Measurements from ENCODE around the gene ADAMTS8.

The ADAMTS8 gene

DNA sequence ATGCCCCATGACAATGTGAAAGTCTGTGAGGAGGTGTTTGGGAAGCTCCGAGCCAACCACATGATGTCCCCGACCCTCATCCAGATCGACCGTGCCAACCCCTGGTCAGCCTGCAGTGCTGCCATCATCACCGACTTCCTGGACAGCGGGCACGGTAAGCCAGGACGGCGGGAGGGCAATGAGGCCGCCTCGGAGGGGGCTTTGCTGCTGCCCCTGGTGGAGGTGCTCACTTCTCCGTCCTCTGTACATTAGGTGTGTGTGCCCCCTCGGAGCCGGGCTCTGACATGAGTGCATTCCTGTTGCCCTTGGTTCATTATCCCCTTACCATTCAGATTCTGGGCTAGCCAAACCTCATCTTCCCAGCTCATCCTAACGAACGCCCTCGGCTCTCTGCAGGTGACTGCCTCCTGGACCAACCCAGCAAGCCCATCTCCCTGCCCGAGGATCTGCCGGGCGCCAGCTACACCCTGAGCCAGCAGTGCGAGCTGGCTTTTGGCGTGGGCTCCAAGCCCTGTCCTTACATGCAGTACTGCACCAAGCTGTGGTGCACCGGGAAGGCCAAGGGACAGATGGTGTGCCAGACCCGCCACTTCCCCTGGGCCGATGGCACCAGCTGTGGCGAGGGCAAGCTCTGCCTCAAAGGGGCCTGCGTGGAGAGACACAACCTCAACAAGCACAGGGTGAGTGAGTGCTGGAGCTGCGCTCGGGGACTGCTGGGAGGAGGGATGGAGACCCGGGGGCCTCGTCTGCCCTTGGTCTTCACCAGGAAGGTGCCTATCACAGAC is 33.9 kb upstream of the ADAMTS8 start:
- no peak for DNase-seq (ENCODE audit: low read depth)

DNA sequence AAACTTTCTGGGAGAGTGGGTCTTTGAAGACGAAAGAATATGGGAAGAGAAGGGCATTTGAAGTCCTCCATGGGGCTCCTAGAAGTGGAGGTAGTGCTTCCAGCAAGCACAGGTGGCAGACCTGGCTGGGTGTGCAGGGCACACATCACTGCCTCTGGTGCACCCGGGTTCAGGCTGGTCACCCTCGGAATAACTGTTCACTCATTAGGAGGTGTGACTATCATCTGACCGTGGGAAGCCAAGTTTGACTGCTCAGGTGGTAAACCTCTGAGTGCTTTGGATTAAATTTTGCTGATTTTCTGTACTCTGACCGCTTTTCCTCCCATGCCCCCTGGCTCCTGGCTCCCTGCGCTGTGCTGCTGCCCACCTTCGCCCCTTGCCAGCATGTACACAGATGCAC is 31.1 kb upstream of the ADAMTS8 start:
- no peak for DNase-seq (ENCODE audit: low read depth)

DNA sequence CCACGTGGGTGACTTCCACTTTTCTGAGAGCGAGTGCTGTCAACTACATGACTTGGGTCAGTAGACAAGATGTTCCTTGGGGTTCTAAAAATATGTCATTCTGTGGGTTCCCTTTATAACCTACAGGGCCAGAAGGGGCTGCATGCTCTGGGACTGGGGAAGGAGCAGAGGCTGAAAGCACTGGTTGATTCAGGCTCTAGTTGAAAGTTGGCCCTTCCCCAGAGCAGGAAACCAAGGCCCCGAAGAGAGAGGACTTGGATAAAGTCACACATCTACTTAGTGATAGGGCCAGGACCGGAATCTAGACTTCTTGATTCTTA is 30.0 kb upstream of the ADAMTS8 start:
- DNase-seq (ENCODE audit: low read depth) = no peak

DNA sequence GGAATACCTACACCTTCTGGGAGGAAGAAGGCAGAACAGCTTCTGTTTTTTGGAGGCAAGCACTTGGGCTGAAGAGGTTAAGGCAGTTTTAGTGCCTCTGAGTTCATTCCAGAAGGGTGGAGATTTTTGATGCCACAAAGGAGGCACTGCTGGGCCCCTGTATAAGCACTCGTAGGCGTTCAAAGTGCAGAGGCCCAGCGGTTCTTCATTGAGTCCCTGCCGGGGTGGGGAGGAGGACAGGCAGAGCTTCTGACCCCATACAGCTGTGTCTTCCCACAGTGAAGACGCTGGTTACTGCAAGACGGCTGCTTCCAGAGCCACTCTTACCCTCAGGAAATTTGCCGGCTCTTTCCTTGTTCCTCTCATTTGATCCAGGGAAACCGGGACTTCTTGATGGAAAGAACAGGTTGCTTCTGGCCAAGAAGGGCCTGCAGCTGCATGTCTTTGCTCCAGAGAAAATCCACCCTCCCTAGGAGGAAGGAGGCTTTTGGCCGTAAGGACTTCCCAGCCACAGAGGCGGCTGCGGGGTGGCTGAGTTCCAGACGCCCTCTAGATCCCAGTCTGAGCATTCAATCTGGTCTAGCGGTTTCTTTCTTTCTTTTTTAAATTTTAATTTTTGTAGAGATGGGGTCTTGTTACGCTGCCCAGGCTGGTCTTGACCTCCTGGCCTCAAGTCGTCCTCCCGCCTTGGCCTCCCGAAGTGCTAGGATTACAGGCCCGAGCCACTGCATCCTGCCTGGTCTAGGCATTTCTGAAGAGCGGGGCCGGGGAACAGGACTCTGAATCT is 29.4 kb upstream of the ADAMTS8 start:
- DNase-seq (ENCODE audit: low read depth) = no peak

DNA sequence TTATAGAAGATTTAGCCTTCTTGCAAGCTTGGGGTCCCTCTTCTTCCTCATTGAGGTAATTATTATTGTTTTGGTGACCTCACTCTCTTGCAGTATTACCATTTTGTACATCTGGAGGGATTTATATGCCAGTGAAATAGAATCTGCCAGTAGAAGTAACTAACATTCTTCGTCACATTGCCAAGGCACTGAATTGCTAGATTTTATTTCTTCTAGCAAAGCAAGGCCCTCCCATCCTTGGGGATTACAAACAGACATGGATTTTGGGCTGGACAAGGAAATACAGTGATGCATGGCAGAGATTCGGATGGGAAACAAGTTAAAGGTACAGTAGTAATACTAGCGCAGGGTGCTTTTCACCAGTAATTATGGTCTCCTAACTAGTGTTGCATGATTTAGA is 27.9 kb upstream of the ADAMTS8 start:
- DNase-seq (ENCODE audit: low read depth) = no peak

DNA sequence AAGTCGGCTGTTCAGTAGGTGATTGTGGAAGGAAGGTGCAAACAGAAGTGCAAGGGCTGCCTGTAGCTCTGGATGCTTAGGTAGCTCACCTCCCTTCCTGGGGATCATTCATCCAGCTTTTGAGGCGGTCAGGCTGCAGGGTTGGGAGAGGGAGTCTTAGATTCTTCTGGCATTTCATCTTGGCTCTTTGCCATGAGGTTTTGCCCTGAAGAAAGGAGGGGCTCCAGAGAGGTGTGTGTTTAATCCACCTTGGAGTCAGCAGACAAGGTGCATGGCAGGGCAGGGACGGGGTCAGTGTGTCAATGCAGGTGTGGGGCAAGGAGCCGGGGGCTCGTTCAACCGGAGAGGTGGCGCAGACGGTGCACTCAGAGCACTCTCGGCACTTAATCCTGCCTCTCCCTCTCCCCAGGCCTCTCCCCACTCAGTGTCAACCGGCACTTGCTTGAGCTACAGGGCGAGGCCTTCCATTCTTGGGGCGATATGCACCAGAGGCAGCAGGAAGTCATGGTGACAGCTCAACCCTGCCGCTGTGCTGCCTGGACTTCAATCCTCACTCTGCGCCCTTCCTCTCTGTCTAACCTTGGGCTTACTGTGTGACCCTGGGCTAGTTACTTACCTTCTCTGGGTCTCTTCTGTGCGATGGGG is 27.2 kb upstream of the ADAMTS8 start:
- DNase-seq (ENCODE audit: low read depth) = no peak

DNA sequence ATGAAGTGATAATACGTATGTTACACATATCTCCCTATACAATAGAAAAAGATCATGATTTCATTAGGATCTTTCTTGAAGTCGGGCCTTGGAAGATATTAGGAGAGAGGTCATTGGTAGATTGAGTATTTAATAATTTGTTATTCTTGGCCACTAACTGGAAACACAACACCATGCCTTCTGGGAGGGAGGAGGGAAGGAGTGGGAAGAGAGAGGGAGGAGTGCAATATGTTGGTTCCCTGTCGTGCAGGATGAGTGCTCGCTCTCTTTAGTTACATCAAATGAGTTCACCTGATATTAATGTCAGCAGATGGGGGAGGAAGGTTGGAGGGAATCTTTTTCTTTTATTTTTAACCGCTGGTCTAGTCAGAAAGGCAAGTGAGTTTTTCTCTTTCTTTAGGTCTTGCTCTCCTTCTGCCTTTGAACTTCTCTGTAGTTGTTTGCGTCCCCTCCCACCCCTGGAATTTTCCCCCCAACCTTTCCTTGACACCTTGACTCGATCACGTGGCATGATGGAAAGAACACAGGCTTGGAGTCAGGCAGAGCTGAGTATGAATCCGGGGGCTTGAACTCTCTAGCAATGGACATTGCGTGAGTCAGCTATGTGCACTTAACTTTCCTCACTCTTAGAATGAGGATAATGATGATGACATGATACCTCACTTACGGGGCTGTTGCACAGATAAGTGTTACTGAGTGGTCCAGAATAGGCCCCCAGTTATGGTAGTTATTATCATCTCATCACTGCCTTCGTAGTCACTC is 26.3 kb upstream of the ADAMTS8 start:
- no peak for DNase-seq (ENCODE audit: low read depth)

DNA sequence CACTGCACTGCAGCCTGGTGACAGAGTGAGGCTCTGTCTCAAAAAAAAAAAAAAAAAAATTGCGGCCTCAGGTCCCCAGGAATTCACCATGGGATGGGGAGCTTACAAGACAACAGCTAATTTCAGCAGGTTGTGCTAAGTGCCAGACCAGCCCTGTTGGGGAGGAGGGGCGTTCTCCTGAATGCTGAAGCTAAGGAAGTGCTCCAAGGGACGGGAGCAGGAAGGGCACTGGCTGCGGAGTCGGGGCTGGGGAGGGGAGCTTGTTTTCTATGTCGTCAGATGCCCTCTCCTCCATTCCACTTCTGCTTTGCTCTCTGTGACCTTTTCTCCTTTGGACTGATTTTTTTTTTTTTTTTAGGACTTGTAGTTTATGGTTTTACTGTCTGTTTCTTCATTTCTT is 24.5 kb upstream of the ADAMTS8 start:
- DNase-seq (ENCODE audit: low read depth) = no peak

DNA sequence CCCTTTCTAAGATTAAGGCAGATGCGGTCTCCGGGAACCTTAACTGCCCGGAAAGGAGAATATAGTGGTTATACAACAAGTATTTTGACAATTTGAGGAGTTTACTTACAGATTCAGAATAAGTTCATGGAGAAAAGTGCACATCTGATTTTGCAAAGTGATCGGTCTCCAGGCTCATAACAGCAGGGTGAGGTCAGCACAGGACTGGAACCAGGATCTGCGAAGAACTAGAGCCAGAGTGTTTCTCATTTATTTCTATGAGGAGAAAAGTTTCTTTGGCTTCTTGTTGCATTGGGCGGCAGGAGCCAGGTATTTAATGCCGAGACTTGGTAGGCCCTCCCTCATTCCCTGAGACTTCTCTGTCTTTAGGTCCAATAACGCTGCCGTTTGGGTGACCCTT is 23.8 kb upstream of the ADAMTS8 start:
- no peak for DNase-seq (ENCODE audit: low read depth)

DNA sequence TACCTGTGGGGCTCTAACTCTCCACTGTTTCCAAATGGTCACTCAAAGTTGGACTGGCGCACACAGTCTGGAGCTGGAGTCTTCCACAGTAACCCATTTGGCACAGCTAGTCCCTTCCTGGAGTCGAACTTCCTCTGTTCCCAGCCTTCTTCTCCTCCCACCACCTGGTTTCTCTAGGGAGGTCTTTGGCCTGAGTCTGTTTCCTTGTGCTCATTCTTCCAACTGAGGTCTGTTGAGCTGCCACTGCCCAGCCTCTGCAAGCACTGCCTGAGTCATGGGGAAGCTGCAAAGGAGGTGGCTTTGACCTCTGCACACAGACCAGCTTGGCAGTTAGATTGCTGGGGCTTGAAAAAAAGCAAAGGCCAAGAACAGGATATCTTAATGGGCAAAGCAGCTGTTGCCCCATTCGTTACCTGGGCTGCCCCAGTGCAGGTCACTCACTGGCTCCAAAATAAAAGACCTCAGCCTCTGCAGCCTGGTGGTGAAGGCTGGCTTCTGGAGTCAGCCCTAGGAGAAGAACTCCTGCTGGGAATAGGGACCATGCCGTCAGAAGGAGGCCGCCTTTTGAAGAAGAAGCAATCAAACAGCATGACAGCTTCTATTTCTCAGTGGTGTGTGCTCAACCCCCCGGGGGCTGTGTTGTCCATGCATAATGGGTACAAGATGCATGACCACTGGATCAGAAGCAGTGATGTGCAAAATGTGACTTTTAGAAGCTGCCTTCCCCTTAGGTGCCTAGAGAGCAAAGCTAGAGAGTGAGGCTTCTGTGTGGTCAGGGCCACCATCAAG is 23.0 kb upstream of the ADAMTS8 start:
- DNase-seq (ENCODE audit: low read depth) = no peak

DNA sequence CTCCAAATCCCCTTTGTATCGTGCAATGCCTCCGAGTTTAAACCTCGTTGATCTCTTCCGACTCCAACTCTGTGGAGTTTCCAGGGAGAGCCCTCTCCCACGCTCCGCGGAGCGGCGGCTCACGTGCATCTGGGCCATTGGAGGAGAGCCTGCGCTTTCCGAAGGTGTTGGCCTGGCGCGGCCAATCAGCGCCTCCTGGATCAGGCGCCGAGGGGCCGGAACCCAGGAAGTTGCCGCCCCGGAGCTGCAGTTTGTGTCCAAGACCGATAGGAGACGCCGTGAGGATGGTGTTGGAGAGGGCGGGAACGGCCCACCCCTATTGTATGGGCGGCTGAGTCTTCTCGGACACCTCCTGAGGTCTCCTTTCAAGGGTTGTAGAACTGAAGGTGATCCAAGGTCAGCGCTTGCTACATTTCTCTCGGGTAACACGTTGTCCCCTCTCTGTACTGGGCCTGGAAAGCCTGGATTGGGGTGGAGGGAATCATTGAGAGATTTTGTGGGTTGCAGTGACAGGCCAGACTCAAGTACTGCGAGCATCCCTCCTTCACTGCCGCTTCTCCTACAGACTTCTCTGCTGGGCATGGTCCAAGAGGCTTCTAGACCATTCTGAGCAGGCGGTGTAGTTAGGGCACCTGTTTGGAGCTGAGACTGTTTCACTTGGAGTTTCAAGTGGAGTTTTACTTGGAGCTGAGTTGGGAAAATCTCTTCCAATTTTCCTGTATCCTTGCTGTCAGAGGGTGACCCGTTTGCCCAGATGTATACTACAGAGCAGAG is 21.8 kb upstream of the ADAMTS8 start:
- DNase-seq (ENCODE audit: low read depth) = no peak

DNA sequence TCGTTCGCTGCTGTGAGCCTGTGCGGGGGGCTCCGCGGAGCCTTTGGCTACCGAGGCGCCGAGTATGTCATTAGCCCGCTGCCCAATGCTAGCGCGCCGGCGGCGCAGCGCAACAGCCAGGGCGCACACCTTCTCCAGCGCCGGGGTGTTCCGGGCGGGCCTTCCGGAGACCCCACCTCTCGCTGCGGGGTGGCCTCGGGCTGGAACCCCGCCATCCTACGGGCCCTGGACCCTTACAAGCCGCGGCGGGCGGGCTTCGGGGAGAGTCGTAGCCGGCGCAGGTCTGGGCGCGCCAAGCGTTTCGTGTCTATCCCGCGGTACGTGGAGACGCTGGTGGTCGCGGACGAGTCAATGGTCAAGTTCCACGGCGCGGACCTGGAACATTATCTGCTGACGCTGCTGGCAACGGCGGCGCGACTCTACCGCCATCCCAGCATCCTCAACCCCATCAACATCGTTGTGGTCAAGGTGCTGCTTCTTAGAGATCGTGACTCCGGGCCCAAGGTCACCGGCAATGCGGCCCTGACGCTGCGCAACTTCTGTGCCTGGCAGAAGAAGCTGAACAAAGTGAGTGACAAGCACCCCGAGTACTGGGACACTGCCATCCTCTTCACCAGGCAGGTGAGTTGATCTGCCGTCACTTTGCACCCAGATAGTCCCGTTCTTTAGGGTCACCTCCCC is 21.0 kb upstream of the ADAMTS8 start:
- DNase-seq (ENCODE audit: low read depth) = no peak

DNA sequence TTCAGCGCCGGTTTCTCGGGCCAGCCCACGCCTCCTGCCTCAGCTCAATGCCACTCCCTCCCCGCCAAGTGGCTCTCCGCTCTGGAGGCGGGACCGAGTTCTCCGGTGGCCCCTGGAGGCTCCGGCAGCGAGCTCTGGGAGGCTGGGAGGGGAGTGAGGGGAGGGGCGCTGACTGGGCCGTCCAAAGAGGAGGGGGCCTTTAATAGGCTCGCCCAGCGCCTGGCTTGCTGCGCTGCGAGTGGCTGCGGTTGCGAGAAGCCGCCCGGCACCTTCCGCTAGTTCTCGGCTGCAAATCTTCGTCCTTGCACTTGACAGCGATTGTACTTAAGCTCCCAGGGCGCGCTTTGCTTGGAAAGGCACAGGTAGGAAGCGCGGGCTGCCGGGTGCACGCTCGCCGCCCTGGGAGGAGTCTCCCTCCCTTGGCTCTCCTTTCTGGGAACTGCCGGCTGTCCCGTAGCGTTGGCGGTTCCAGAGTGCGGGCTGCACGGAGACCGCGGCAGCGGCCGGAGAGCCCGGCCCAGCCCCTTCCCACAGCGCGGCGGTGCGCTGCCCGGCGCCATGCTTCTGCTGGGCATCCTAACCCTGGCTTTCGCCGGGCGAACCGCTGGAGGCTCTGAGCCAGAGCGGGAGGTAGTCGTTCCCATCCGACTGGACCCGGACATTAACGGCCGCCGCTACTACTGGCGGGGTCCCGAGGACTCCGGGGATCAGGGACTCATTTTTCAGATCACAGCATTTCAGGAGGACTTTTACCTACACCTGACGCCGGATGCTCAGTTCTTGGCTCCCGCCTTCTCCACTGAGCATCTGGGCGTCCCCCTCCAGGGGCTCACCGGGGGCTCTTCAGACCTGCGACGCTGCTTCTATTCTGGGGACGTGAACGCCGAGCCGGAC is 20.3 kb upstream of the ADAMTS8 start, which contains the start of gene ADAMTS15:
TSS of gene ADAMTS15 (plus strand) at position 230 of the 894 bp plus-strand sequence. CDS start at position 559, 329 bp downstream.
- no peak for DNase-seq (ENCODE audit: low read depth)

DNA sequence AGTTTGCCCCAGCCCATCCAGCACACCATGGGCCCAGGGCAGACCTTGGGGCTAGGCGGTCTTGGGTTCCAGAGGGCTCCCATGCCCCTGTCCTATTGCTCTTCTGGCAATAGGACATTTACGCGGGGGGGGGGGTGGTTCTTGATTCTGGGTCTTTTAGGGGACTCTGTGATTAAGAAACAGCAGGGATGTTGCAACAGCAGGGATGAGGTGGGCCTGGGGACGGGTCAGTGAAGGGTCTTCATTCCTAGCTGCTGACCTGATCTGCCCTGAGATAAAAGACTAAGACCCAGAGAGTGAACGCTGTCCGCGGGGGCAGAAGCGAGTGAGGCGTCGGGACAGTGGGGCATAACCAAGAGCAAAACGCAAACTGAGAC is 19.6 kb upstream of the ADAMTS8 start:
- DNase-seq (ENCODE audit: low read depth) = no peak

DNA sequence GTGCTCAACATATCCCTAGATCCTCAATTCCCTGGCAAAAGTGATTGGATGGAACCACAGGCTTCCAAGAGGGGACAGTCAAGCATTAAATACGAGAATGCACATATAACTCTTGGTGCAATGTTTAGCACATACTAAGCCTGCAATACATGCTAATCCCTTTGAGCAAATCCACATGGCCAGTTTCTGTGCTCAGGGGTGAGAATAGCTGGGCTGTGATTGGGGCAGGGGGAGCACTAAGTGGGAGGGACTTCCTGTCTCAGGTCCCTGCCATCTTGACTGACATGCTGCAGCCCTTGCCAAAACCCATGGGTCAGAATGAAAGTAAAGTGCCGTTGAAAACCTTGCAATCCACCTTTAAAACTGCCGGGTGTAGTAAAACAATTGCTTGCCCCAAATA is 17.4 kb upstream of the ADAMTS8 start:
- no peak for DNase-seq (ENCODE audit: low read depth)

DNA sequence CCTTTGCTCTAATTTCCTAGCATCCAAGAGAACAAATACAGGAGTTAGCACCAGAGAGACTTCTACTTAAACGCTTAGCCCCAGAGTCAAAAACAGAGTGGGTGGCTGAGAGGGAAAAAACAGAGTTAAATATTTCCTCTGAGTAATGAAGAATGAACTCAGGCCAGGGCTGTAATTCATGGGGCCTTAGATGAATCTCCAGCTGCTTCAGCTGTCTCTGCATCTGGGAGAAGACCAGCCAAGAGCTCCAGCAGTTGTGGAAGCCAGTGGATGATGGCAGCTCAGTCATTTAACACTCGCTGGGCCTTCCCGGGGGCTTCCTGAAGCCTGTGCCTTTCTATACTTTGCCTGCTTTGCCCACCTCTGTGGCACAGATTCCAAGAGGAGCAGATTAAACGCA is 14.3 kb upstream of the ADAMTS8 start:
- DNase-seq (ENCODE audit: low read depth) = no peak

DNA sequence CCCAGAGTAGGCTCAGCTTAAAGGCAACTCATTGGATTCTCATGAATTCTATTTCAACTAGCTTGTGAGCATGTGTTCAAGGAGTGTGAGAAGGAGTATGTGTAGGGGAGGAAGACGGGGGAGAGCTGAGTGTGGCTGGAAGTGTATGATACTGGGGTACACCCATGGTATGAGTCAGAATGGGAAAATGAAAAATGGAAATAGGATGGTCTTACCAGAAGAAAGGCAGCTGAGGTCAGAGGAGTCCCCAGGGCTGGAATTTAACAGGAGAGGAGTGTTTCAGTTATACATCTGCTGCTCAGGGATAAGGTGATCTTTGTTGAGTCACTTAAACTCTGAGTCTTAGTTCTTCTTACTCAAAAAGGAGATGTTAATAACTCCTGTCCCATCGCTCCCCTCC is 13.3 kb upstream of the ADAMTS8 start:
- no peak for DNase-seq (ENCODE audit: low read depth)

DNA sequence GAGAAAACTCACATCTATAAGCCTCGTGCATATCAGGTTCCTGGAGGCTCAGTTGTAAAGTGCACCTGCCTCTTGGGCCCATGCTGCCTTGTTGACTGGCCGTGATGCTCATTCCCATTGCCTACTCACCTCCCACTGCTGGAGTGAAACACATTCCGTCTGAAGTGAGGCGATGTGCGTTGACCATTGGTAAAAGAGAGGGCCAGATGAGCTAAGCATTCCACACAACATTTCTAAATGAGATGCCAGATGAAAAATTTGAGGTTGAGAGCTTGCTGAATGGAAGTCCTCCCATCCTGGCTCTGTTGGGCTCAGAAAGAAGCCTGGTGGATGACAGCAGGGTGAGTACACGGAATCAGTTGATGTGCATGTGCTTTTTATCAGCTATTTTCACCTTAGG is 11.5 kb upstream of the ADAMTS8 start:
- DNase-seq (ENCODE audit: low read depth) = no peak

DNA sequence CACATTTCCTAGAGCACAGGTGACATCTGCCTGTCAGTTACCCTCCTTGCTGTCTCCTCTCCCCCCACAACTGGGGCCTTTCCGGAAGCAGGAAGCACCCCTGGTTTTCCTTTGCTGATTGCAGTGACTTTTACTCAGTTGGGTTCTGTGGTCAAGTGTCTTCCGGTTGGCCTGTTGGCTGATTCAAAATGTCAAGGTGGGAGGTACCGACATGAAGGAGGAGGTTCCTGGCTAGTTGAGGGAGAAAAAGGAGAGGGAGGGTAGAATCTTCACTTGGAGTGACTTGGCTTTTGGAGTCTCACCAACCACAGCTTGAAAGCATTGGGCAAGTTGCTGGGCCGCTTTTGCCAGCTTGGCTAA is 10.7 kb upstream of the ADAMTS8 start:
- DNase-seq (ENCODE audit: low read depth) = peak; percentile 94

All from CMK (cell line).